GM13977 (cell line): ENCODE results near the gene TTLL5.

ENCODE experiments used
- DNase-seq: peaks from one replicate; pipeline ENCODE4 v3.0.0; 2012; ENCODE audit warnings: low spot score
- in situ Hi-C: fragments of 300-500 bp; cut with MboI; formaldehyde crosslinking; loops from one replicate; pipeline ENCODE4 v1.12.0; 2022; ENCODE audit warnings: low sequenced_read_pairs, low pct_unique_long_range_greater_than_20kb, mixed read lengths, inconsistent platforms; ENCODE audit not compliant: unreplicated experiment
- TF ChIP-seq, protein P1 (sequence below): IDR thresholded peaks from 2 replicates; pipeline ENCODE4 v1.5.1; 2012; ENCODE audit warnings: mild to moderate bottlenecking, control low read depth; ENCODE audit not compliant: insufficient read depth; ENCODE audit errors: extremely low read depth, missing control alignments

Gene TTLL5

DNA sequence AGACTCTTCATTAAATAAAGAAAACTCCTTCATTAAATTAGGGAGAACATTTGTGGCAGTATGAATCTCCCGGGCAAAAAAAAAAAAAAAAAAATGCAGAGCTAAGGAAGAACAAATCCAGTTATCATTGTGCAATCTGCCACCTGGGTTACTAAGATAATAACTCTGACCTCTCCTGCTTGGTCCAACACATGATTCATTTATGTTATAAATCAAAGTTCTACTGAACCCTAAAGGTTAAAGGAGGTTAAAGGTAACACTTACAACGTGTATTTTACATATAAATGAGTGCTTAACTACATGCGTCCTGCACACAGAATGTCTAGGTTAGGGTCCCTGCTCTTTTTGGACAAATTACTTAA lies 316.5 kb downstream of the TTLL5 start:
- no peak for DNase-seq
- TF ChIP-seq, protein P1, sequence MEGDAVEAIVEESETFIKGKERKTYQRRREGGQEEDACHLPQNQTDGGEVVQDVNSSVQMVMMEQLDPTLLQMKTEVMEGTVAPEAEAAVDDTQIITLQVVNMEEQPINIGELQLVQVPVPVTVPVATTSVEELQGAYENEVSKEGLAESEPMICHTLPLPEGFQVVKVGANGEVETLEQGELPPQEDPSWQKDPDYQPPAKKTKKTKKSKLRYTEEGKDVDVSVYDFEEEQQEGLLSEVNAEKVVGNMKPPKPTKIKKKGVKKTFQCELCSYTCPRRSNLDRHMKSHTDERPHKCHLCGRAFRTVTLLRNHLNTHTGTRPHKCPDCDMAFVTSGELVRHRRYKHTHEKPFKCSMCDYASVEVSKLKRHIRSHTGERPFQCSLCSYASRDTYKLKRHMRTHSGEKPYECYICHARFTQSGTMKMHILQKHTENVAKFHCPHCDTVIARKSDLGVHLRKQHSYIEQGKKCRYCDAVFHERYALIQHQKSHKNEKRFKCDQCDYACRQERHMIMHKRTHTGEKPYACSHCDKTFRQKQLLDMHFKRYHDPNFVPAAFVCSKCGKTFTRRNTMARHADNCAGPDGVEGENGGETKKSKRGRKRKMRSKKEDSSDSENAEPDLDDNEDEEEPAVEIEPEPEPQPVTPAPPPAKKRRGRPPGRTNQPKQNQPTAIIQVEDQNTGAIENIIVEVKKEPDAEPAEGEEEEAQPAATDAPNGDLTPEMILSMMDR = no peak
- in situ Hi-C loops = no loop called here

DNA sequence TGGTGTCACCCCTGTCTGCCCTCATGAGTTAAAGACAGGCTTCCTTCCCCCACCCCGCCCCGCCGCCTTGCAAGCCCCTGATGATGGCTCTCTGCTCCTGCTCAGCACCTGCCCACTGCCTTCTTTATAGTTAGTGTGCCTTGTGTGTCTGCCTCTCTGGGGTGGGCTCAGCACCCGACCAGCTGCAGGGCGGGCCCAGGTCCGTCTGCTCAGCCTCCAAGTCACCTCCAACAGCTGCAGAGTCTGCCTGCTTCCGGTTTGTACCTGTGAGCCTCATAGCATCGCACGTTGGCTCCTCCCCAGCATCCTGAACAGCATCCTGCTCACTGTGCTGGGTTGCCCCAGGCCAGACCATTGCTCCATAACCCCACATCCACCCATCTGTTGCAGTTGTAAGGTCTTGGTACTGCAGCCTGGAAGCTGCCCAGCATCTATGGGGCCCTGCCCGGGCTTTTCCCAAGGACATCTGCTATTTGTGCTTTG lies 317.2 kb downstream of the TTLL5 start:
- TF ChIP-seq, protein P1 = no peak
- in situ Hi-C loops = no loop called here
- DNase-seq = no peak

DNA sequence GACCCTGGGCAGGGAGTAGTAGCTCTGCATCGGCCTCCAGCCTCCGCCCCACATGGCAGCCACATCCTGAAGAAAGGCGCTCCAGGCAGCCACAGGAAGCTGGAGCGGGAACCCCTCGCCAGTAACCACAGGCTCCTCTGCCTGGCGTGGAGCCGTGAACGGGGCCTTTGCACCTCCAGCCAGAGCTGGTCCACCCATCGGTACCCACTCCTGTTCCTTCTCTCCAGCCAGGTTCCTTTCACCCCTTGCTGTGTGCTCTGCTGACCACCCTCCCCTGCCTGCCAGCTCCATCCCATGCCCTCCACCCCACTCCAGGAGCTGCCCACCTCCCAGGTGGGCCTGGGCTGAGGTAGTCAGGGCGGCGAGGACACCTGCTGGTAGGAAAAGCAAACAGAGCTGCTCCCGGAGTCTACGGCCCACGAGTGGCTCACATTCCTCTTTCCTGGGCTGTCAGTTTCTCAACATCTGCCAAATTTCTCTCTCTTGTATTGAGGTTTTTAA lies 318.1 kb downstream of the TTLL5 start:
- TF ChIP-seq, protein P1 = peak; percentile 74
- DNase-seq = peak; percentile 67
- in situ Hi-C loops = no loop called here

DNA sequence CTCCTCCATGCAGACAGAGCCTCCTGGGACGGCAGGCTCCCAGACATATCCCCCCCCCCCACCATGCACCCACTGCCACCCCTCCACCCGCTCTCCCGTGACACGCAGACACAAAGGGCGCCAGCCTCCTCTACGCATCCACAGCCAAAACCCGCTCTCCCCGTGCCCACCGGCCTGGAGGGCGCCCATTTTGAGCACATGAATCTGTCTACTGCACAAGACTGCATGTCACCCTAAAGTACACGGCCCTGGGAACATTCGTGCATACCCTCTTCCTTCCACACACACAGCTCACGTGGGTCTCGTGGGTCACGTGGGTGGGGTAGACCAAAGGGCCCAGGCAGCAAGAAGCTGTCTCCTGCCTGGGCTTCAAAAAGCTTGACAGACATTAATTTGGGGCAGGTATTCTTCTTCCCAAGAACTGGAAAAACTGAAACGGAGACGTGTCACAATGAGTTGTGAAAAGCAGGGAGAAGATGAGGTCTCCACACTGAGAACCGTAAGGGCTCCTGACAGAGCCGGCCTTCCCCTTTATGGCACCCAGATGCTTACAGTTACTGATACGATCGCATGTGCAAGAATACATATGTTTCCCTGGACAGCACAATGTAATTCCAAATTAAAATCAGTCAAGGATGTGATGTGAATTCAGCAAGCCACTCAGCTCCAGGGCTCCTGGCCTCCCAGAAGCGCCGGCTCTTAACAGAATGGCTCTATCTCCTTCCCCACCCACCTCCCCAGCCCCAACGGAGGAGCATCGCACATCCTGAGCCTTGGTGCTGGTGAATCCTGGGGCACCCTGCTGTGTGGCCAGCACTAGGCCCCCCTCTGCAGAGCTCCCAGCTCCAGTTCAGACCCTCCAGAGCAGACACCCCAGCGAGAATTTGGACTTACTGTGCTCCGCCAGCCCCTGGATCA lies 318.9 kb downstream of the TTLL5 start:
- in situ Hi-C loops = loop anchor here (10.0 kb wide), 1 partner anchor 265 kb away; no protein-coding TSS in a partner anchor
- DNase-seq = no peak

DNA sequence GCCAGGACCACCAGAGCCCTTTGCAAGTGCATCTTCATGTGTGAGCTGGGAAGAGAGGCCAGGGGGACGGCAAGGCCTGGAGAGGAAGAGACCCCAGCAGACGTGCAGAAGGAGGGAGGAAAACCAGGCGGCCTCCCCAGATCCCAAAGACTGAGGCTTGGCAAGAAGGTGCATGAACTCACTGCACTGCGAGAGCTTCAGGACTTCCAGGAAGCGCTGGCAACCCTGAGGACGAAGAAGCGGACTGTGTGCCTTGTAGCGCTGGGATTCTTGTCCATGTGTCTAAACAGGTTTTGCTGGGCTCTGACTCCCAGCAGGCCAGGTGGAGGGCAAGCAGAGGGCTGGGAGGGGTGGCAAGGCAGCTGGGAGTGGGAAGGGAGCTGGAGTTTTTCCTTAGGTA lies 319.8 kb downstream of the TTLL5 start:
- DNase-seq = no peak
- TF ChIP-seq, protein P1 = no peak
- in situ Hi-C loops = loop anchor here (10.0 kb wide), 1 partner anchor 266 kb away; no protein-coding TSS in a partner anchor

More for the DNA sequence above, 318.9 kb downstream of the TTLL5 start:
- TF ChIP-seq, protein P1 = no peak

DNA sequence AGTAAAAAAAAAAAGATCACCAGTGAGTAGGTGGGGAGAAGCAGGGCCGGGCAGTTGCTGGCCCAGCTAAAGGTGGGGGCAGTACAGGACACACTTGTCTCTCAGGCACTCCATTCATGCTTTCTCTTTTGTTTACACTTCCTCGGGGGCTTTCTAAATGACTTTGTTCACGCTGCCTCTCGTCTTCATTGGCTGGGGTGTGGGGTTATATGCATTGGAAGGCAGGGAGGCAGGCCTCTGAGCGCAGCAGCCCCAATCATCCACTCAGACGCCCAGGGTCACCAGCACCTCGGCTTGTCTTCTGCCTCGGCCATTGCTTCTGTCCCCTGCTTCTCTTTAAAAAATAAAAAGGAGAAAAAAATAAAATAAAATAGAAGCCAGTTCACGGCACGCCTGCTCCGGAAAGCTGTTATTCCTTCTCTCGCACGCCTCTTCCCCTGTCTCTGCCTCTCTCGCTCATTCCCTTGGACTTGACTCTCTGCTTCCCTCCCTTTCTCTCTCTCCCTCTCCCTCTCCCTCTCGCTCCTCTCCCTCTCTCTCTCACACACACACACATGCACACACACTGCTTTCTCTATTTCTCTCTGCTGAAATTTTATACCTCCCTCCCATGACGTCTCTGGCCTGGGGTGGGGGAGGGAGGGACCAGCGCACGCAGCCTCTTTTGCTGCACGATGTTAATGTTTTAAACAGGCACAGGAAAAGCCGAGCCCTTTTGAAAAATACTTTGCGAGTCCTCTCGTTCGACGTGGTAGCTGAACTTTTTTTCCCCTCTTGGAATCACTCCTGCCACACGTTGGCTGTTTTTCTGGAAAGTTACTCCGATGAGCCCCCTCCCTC lies 320.6 kb downstream of the TTLL5 start, which contains the start of gene TGFB3:
TSS of gene TGFB3 (minus strand) at position 570 of the 840 bp plus-strand sequence. CDS start 1,102 bp downstream, outside the sequence.
- peak; percentile 89 for DNase-seq
- in situ Hi-C loops = loop anchor here (10.0 kb wide), 1 partner anchor 267 kb away; no protein-coding TSS in a partner anchor
- TF ChIP-seq, protein P1 = no peak
